IMR-90 (cell line): Measurements from ENCODE around the gene COL4A1. TPM values are rescaled to one million over a fixed set of nuclear protein-coding genes. Genes with fewer than 3 reads are reported as not detected.

Source experiments
- ATAC-seq: fragments of 200-7000 bp; cut with Tn5 transposase; 2 replicates; pipeline ENCODE4 v1.9.1; 2020; ENCODE audit warnings: low read depth, mild to moderate bottlenecking, moderate library complexity
- BruUV-seq: library from RNA; stranded (reverse); fragments of 400-500 nt; replicated peaks from 2 replicates; lab custom pipeline; 2021; lab: Mats Ljungman, UMichigan
- CTCF ChIA-PET: fragments of 300-600 bp; formaldehyde crosslinking; extraction: SDS; loops from one replicate; lab custom pipeline; 2021; ENCODE audit warnings: antibody characterized with exemption; lab: Yijun Ruan, JAX
- POLR2A ChIA-PET: fragments of 300-600 bp; sonication (Branson Sonifier 250); formaldehyde crosslinking; loops from one replicate; lab custom pipeline; 2022; ENCODE audit warnings: antibody characterized with exemption; ENCODE audit not compliant: unreplicated experiment; lab: Charles Lee
- DNase-seq: peaks from one replicate; pipeline ENCODE4 v3.0.0; 2013
- H2AFZ ChIP-seq: replicated peaks from 2 replicates; pipeline ENCODE3; 2013; ENCODE audit warnings: low read length, mild to moderate bottlenecking; ENCODE audit not compliant: poor library complexity
- H2AK5ac ChIP-seq: 2 replicates; pipeline ENCODE4 v1.6.1; 2013; ENCODE audit warnings: low read depth, low read length, inconsistent platforms
- H2AK9ac ChIP-seq: replicated peaks from 2 replicates; pipeline ENCODE3; 2013; ENCODE audit warnings: mild to moderate bottlenecking, low read depth, low read length, moderate library complexity; ENCODE audit not compliant: poor library complexity
- H2BK120ac ChIP-seq: 2 replicates; pipeline ENCODE4 v1.6.1; 2013; ENCODE audit warnings: low read depth, low read length, inconsistent platforms
- H2BK15ac ChIP-seq: 3 replicates; pipeline ENCODE4 v1.6.1; 2013; ENCODE audit warnings: low read depth, low read length, inconsistent platforms
- H2BK20ac ChIP-seq: 2 replicates; pipeline ENCODE4 v1.6.1; 2013; ENCODE audit warnings: low read depth, mild to moderate bottlenecking, inconsistent platforms, low read length, moderate library complexity
- H2BK5ac ChIP-seq: 2 replicates; pipeline ENCODE4 v1.6.1; 2013; ENCODE audit warnings: mild to moderate bottlenecking, low read depth, low read length, inconsistent platforms; ENCODE audit not compliant: poor library complexity, severe bottlenecking
- H3K14ac ChIP-seq: replicated peaks from 2 replicates; pipeline ENCODE4 v1.6.1; 2013; ENCODE audit warnings: low read depth, low read length, inconsistent platforms
- H3K18ac ChIP-seq: 2 replicates; pipeline ENCODE4 v1.6.1; 2013; ENCODE audit warnings: low read depth, low read length, control low read depth
- H3K23ac ChIP-seq: 2 replicates; pipeline ENCODE4 v1.6.1; 2013; ENCODE audit warnings: low read depth, low read length, inconsistent platforms
- H3K27ac ChIP-seq: 2 replicates; pipeline ENCODE4 v1.5.1; 2013; ENCODE audit warnings: mild to moderate bottlenecking, control low read depth, low read length; ENCODE audit not compliant: insufficient read depth
- H3K27me3 ChIP-seq: 2 replicates; pipeline ENCODE4 v1.6.1; 2013; ENCODE audit warnings: low read length; ENCODE audit not compliant: control insufficient read depth, insufficient read depth
- H3K36me3 ChIP-seq: 2 replicates; pipeline ENCODE4 v1.6.1; 2013; ENCODE audit warnings: low read length, mixed read lengths; ENCODE audit not compliant: control insufficient read depth, insufficient read depth
- H3K4ac ChIP-seq: 2 replicates; pipeline ENCODE4 v1.6.1; 2013; ENCODE audit warnings: low read depth, low read length, inconsistent platforms
- H3K4me1 ChIP-seq: 2 replicates; pipeline ENCODE4 v1.6.1; 2013; ENCODE audit warnings: low read length, mixed read lengths; ENCODE audit not compliant: control insufficient read depth, insufficient read depth
- H3K4me2 ChIP-seq: 2 replicates; pipeline ENCODE4 v1.6.1; 2013; ENCODE audit warnings: low read depth, mild to moderate bottlenecking, control low read depth, low read length, moderate library complexity
- H3K4me3 ChIP-seq: 2 replicates; pipeline ENCODE4 v1.5.1; 2013; ENCODE audit warnings: low read depth, mild to moderate bottlenecking, control low read depth, low read length, moderate library complexity; ENCODE audit not compliant: insufficient read depth
- H3K56ac ChIP-seq: 2 replicates; pipeline ENCODE4 v1.6.1; 2013; ENCODE audit warnings: low read length, inconsistent platforms; ENCODE audit not compliant: insufficient read depth; ENCODE audit errors: extremely low read depth
- H3K79me1 ChIP-seq, 2 experiments: 2 replicates each; pipeline ENCODE4 v1.6.1; 2013; ENCODE audit warnings: low read length in 2 of 2, inconsistent platforms in 1 of 2, low read depth in 1 of 2
- H3K9ac ChIP-seq: 2 replicates; pipeline ENCODE4 v1.6.1; 2013; ENCODE audit warnings: low read depth, low read length, control low read depth
- H3K9me1 ChIP-seq: 2 replicates; pipeline ENCODE4 v1.6.1; 2013; ENCODE audit warnings: low read length, inconsistent platforms; ENCODE audit not compliant: insufficient read depth
- H3K9me3 ChIP-seq: 2 replicates; pipeline ENCODE4 v1.6.1; 2013; ENCODE audit warnings: low read length; ENCODE audit not compliant: control insufficient read depth, insufficient read depth
- H4K20me1 ChIP-seq: 2 replicates; pipeline ENCODE4 v1.6.1; 2013; ENCODE audit warnings: low read length, inconsistent platforms; ENCODE audit not compliant: insufficient read depth
- H4K5ac ChIP-seq: 2 replicates; pipeline ENCODE4 v1.6.1; 2013; ENCODE audit warnings: mild to moderate bottlenecking, low read depth, low read length, control low read depth
- H4K8ac ChIP-seq, 2 experiments: 2 replicates each; pipeline ENCODE4 v1.6.1; 2013; ENCODE audit warnings: low read depth in 2 of 2, low read length in 2 of 2, control low read depth in 1 of 2, inconsistent platforms in 1 of 2
- H4K91ac ChIP-seq: 2 replicates; pipeline ENCODE4 v1.6.1; 2013; ENCODE audit warnings: low read depth, low read length, inconsistent platforms; ENCODE audit not compliant: insufficient read depth
- BHLHE40 ChIP-seq: fragments of 150-350 bp; IDR thresholded peaks from 2 replicates; pipeline ENCODE4 v1.6.1; 2016; ENCODE audit warnings: mild to moderate bottlenecking, low read depth, low read length
- CTCF ChIP-seq: conservative IDR thresholded peaks from 2 replicates; pipeline ENCODE4 v1.5.1; 2012; ENCODE audit warnings: mild to moderate bottlenecking, low read depth, low read length, improper control_type of control experiment
- ELK1 ChIP-seq: fragments of 150-350 bp; IDR thresholded peaks from 2 replicates; pipeline ENCODE4 v1.6.1; 2016; ENCODE audit warnings: low read depth, mild to moderate bottlenecking, low read length, moderate library complexity, borderline replicate concordance
- MAFK ChIP-seq: IDR thresholded peaks from 2 replicates; pipeline ENCODE4 v1.6.1; 2012; ENCODE audit warnings: low read depth, low read length, improper control_type of control experiment
- MAZ ChIP-seq: IDR thresholded peaks from 2 replicates; pipeline ENCODE4 v1.6.1; 2012; ENCODE audit warnings: low read depth, mild to moderate bottlenecking, low read length, improper control_type of control experiment, moderate library complexity, borderline replicate concordance
- RFX5 ChIP-seq: IDR thresholded peaks from 2 replicates; pipeline ENCODE4 v1.8.0; 2012; ENCODE audit warnings: low read depth, mild to moderate bottlenecking, low read length, moderate library complexity
- WGBS, 2 experiments: methylation state at CpG; one replicate each; pipeline versions ENCODE4 v1.1.5 to v1.1.7; 2013; ENCODE audit warnings: missing lambda C conversion rate in 2 of 2; ENCODE audit not compliant: insufficient read length in 1 of 2; ENCODE audit errors: extremely low coverage in 2 of 2; 5-methylcytosine and 5-hydroxymethylcytosine counted together
- dilution Hi-C: fragments of 300-500 bp; cut with HindIII; formaldehyde crosslinking; loops from one replicate; pipeline ENCODE4 v1.14.3; 2018; ENCODE audit warnings: low sequenced_read_pairs; ENCODE audit not compliant: unreplicated experiment
- in situ Hi-C: fragments of 300-500 bp; cut with MboI; formaldehyde crosslinking; loops from 3 replicates; pipeline ENCODE4 v1.14.3; 2019; ENCODE audit warnings: low sequenced_read_pairs, inconsistent platforms, mixed read lengths
- intact Hi-C: fragments of 100-400 bp; cut with micrococcal nuclease; formaldehyde crosslinking; loops from 2 replicates; pipeline ENCODE4 v1.10.0; 2022
- polyA plus RNA-seq, 3 experiments: library from polyadenylated mRNA; depleted of rRNA; stranded (reverse); fragments of >200 nt; gene quantifications; 2 replicates each; pipeline ENCODE4 v1.2.3, GENCODE V29; 2012; ENCODE audit warnings: low replicate concordance in 1 of 3
- total RNA-seq: library from RNA; depleted of rRNA; stranded (reverse); fragments of >200 nt; gene quantifications from 2 replicates; pipeline ENCODE4 v1.2.3, GENCODE V29; 2012

The COL4A1 gene
- total and polyA plus RNA-seq, 2 of the 4 experiments (the other 2 are of a cell fraction) = 230 to 337 TPM

GRCh38 chr13:110179116-110179856 lies 127.7 kb downstream of the COL4A1 start:
- 100% methylated on average over 5 of the region's 16 CpGs; no CpG with 5 or more reads in 1 of the 2 experiments for WGBS, 2 experiments
- no peak for ATAC-seq
- Histone ChIP-seq H4K91ac (no peak overlapping the region), H2AFZ (no peak overlapping the region), H2BK120ac (no peak overlapping the region; the same call in 1 of the 2 replicates), H2AK9ac (no peak overlapping the region), H3K79me1 (peaks cover 6 to 71% of the 10 kb centered on the region in 2 experiments; a peak in 3 of 4 replicates), H4K5ac (no peak overlapping the region), H3K9me1 (peaks cover 25% of the 10 kb centered on the region), H3K14ac (no peak overlapping the region), H2BK5ac (peak overlapping the region; percentile 18), H3K4ac (no peak overlapping the region), H3K4me2 (no peak overlapping the region), H4K20me1 (0 out of 2 replicates have a peak, but pooled peaks cover 9% of the 10 kb centered on the region), H3K18ac (no peak overlapping the region), H3K27ac (no peak overlapping the region), H3K9ac (no peak overlapping the region), H3K9me3 (no peaks in the 10 kb centered on the region), H3K36me3 (peaks cover 92% of the 10 kb centered on the region), H2BK15ac (no peak overlapping the region), H3K56ac (no peak overlapping the region), H3K4me1 (no peaks in the 10 kb centered on the region), H3K4me3 (no peak overlapping the region), H3K23ac (no peak overlapping the region), H2AK5ac (no peak overlapping the region), H4K8ac (no peak overlapping the region), H3K27me3 (no peaks in the 10 kb centered on the region), H2BK20ac (no peak overlapping the region)
- no peak for TF ChIP-seq ELK1
- no peak for TF ChIP-seq BHLHE40
- TF ChIP-seq CTCF = no peak
- TF ChIP-seq MAFK = no peak
- no peak for TF ChIP-seq MAZ
- TF ChIP-seq RFX5 = no peak
- dilution Hi-C loops = no loop called here
- ChIA-PET CTCF (no interaction called here), POLR2A (interaction anchor here (0.6 kb wide), 1 partner anchor 22 kb away, joined by 5 read pairs; no protein-coding TSS in a partner anchor)
- no TSS peak for BruUV-seq
- intact Hi-C loops = no loop called here
- in situ Hi-C loops = no loop called here
- no peak for DNase-seq
